Hypothalamus (tissue), 51 donors: ENCODE results near the gene NFE2L2.
"Not testable (repeated sequence)": the region's sequence is repeated elsewhere in the genome, so short reads cannot be mapped to it uniquely, and the experiment has no call there.

Experiments used
- DNase-seq, 51 donors: peaks; one replicate each; lab custom pipeline; 2025; lab: John Stamatoyannopoulos, UW

NFE2L2 gene

GRCh38 chr2:177258059-177258458, 6.5 kb downstream of the NFE2L2 start:
- DNase-seq: no peak

GRCh38 chr2:177257471-177257870, 7.1 kb downstream of the NFE2L2 start:
- no peak for DNase-seq

- no peak for DNase-seq
Measured at GRCh38 chr2:177256695-177257094, 7.8 kb downstream of the NFE2L2 start.

- no peak for DNase-seq
Measured at GRCh38 chr2:177256026-177256425, 8.5 kb downstream of the NFE2L2 start.

- DNase-seq: no peak
Measured at GRCh38 chr2:177255227-177255601, 9.3 kb downstream of the NFE2L2 start.

- DNase-seq: peak in 23 of 51 donors; percentile 12 to 62 (median 34)
Measured at GRCh38 chr2:177254433-177255226, 9.9 kb downstream of the NFE2L2 start.

- no peak for DNase-seq
Measured at GRCh38 chr2:177253704-177254103, 10.8 kb downstream of the NFE2L2 start.

GRCh38 chr2:177252808-177253531, 11.6 kb downstream of the NFE2L2 start:
- no peak for DNase-seq

- DNase-seq: no peak
Measured at GRCh38 chr2:177251165-177251542, 13.4 kb downstream of the NFE2L2 start.

- DNase-seq: no peak
Measured at GRCh38 chr2:177250461-177250860, 14.1 kb downstream of the NFE2L2 start.

- no peak for DNase-seq
Measured at GRCh38 chr2:177249038-177249437, 15.5 kb downstream of the NFE2L2 start.

- DNase-seq: no peak
Measured at GRCh38 chr2:177247693-177248262, 16.7 kb downstream of the NFE2L2 start.

- DNase-seq: not testable (repeated sequence)
Measured at GRCh38 chr2:177246523-177247030, 17.9 kb downstream of the NFE2L2 start.

GRCh38 chr2:177246000-177246399, 18.5 kb downstream of the NFE2L2 start:
- DNase-seq: no peak

- no peak for DNase-seq
Measured at GRCh38 chr2:177245010-177245422, 19.5 kb downstream of the NFE2L2 start.

- DNase-seq: no peak
Measured at GRCh38 chr2:177244244-177244771, 20.2 kb downstream of the NFE2L2 start.

- DNase-seq: no peak
Measured at GRCh38 chr2:177243476-177243875, 21.1 kb downstream of the NFE2L2 start.

GRCh38 chr2:177243073-177243472, 21.5 kb downstream of the NFE2L2 start:
- DNase-seq: no peak

- DNase-seq: no peak
Measured at GRCh38 chr2:177242121-177242987, 22.2 kb downstream of the NFE2L2 start.

GRCh38 chr2:177241711-177242120, 22.8 kb downstream of the NFE2L2 start:
- no peak for DNase-seq
